Measurements from ENCODE around the gene TCF4.

DNA sequence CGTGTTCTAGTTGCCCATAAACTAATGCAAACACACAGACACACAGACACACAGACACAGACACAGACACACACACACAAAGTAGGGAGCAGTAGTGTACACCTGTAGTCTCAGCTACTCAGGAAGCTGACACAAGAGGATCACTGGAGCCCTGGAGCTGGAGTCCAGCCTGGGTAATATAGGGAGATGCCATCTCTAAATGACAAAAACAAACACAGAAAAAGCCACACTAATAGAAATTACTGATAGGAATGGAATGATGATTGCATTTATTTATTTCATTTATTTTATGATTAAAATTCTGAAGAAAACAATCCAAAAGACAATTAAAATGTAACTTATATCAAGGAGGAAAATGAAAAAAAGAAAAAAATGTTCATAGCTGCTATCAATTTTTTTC, 30.8 kb downstream of the TCF4 start:
- TF ChIP-seq, protein P1, sequence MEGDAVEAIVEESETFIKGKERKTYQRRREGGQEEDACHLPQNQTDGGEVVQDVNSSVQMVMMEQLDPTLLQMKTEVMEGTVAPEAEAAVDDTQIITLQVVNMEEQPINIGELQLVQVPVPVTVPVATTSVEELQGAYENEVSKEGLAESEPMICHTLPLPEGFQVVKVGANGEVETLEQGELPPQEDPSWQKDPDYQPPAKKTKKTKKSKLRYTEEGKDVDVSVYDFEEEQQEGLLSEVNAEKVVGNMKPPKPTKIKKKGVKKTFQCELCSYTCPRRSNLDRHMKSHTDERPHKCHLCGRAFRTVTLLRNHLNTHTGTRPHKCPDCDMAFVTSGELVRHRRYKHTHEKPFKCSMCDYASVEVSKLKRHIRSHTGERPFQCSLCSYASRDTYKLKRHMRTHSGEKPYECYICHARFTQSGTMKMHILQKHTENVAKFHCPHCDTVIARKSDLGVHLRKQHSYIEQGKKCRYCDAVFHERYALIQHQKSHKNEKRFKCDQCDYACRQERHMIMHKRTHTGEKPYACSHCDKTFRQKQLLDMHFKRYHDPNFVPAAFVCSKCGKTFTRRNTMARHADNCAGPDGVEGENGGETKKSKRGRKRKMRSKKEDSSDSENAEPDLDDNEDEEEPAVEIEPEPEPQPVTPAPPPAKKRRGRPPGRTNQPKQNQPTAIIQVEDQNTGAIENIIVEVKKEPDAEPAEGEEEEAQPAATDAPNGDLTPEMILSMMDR (conservative IDR thresholded peaks at IDR 0.05; ENCODE audit: low read length), result no peak
- no peak for TF ChIP-seq EZH2phosphoT487 (IDR thresholded peaks at IDR 0.05; ENCODE audit: borderline replicate concordance, low read depth, low read length)

Data from OCI-LY7 (cell line).